T-helper 2 cell treated with Interferon-gamma antibody and Interleukin-4, amounts not matched to agents 100 ng/mL and 5 ng/mL, for 36 hours (primary cell): ENCODE data around the gene ESR2. TPM values are rescaled to one million over a fixed set of nuclear protein-coding genes. Genes with fewer than 3 reads are reported as not detected.

Experiments
- intact Hi-C: fragments of 100-400 bp; cut with micrococcal nuclease; formaldehyde crosslinking; loops from one replicate; pipeline ENCODE4 v1.15.1; 2023
- total RNA-seq: library from RNA; stranded (reverse); gene quantifications from 2 replicates; pipeline ENCODE4 v1.2.3, GENCODE V29; 2022

ESR2 gene
- total RNA-seq, 1 donor from 2014 or later = 0.25 TPM

DNA sequence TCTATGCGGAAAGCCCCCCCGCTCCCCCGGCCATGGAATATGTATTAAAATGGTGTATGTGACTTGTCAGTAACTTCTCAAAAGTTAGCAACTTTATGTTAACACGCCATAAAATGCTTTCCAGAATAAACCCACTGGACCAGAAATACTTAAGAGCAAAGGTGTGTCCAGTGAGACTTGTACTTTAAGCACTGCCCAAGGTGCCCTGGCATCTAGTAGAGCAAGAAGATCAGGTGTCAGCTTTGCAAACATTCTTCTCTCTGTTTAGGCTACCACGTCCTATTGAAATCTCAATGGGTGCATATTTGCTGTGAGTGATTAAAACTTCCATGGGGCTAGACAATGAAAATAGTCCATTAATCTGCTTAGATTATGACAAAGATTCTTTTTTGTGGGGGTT, 201.2 kb downstream of the ESR2 start:
- intact Hi-C loops = no loop called here

DNA sequence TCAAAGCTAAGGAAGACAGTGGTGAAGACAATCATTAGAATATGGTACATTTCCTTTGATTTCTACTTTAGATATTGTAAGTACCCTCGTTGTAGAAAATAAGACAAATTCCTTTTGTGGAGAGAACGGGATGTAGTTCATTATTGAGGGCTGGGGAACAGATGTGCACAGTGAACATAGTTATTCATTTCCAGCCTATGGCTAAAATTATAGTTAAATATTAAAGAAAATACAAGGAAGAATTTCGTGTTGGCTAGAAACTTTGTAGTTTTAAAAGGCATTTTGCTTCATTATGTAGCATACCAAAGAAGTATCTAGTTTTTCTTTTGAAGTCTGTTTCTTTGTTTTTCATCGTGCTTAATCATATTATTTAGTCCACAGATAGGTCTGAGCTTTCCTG, 201.8 kb downstream of the ESR2 start:
- intact Hi-C loops = no loop called here

DNA sequence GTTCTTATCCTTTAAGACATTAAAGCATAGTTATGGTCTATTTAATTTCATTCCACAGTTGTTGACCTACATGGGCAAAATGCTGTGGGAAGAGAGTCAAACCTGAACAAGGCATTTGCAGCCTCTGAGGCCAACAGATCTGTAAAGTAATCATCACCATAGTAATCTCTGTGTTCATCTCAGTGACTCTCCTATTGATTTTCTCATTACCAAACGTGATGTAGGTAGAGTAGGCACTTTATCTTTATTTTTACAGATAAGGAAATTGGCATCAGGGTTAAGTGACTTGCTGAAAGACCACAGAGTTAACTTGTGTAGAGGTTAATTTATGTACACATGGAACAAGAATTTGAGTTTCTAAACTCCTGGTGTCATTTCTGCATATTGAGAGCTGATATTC, 203.0 kb downstream of the ESR2 start:
- intact Hi-C loops = no loop called here

DNA sequence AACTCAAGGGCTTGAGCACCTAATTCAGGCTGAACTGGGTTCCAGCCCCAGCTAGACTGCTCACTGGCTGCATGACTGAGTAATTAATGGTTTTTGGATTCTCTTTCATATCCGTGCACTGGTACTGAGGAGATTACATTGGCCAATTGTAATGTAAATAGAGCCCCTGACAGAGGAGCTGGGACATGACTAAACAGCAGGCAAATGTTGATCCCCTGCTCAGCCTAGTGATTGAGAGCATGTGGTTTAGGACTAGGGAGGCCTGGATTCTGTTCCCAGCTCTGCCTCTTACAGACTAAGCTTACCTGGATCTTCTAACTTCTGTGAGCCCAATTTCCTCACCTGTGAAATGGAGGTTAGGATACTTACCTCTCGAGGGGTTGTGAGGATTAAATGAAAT, 204.3 kb downstream of the ESR2 start:
- intact Hi-C loops = no loop called here

DNA sequence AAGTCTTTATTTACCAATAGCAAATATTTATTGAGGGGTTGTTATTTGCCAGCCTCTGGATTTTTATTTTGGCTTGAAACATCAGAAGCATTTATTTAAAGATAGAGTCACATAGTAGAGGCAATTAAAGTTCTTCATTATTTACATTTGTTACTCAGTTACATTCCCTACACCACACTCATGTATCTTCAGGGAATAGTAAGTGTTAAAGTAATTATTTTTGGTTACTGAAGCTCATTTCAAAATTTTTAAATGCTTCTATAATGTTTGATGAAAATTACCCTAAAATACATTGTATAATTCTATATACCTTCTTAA, 205.6 kb downstream of the ESR2 start:
- intact Hi-C loops = no loop called here

DNA sequence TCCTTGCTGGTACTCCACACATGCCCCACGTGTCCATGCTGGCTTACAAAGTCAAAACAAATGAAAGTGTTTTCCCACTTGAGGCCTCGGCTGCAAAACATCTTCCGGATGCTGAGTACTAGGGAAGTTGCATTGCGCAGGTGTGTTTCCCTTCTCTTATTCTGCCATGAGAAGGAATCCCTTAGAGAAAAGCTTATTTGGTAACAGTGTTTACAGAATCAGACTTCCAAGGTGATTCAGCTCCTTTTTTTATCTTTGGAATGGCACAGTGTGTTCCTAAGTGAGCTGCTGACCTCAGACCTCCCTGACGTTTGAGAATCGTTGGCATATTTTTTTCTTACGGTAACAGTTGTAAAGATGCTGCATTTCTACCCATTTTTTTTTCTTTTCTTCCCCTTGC, 211.3 kb downstream of the ESR2 start:
- intact Hi-C loops = no loop called here

DNA sequence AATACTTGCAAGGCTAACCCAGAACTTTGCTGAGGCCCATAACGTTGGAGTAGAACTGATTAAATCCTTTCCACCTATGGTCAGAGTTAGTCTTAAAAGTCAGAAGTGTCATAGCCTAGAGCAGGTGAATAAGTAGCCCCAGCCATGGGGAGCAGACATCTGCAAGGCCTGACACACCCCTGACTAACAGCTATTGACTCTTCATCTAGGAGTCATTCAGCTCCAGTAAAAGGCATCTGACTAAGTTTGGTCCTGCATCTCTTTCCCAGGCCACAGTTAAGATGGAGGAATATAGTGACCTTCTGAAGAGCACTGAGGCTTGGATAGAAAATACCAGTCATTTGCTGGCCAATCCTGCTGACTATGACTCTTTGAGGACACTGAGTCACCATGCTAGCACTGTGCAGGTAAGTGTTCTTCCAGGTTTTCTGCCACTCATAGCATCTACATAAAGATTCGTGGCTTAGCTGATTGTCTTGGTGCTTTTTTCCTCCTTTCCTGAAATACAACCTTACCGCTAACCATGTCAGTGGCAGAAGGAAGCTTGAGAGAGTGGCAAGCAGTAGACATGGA, 212.9 kb downstream of the ESR2 start:
- intact Hi-C loops = no loop called here

DNA sequence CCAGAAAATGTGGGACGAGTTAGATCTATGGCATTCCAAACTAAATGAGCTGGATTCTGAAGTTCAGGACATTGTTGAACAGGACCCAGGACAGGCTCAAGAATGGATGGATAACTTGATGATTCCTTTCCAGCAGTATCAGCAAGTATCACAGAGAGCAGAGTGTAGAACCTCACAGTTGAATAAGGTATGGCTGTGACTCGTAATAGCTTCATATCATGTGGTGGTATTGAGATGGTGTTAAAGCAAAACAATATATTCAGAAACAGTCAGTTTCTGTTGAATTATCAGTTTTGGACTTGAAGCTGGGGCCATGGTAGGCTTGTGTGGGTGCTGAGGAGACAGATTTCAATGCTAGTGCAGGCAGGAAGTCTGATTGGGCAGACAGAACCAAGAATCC, 213.7 kb downstream of the ESR2 start:
- intact Hi-C loops = no loop called here

DNA sequence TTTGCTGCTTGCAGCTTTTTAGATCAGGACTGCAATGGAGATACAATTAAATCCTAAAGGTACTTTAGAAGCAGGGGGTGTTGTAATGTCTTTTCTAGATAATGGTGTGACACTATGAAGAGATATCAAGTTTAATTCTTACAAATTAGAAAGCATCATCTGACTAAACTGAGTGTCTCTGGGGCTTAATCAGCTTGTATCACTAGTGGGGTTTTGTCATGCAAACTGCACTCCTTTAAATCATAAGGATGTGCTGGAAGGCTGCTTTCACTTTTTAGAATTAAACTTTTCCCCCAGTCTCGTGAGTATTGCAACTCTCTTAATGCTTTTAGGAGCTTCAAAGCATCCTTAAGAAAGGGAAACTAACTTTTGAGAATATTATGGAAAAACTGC, 218.6 kb downstream of the ESR2 start:
- intact Hi-C loops = no loop called here

DNA sequence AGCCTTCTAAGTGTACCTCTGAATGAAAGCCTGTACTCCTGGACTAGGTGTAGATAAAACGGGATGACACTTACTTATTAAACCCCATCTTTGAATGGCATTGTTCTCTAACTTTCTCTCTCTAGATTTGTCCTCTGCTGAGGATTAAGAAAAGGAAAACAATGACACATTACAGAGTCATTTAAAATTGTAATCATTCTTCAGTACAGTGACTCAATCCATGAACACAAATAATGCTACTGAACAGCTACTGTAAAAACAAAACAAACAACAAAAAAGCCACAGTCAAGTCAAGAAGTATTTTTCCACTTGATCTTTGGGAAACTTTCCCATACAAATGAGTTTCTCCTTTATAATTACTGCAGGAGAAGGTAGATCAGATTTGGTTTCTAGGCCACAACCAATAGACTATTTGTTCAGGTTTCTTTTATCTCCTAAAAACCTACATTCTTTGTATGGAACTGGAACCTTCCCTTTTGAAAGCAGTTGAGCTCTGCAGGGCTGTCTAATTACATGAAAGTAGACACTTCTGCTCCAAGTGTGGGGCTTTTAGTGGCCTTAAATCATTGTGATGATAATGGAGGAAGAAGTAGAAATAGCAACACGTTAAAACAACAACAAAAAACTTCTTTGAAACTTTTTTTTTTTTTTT, 219.1 kb downstream of the ESR2 start:
- intact Hi-C loops = no loop called here

DNA sequence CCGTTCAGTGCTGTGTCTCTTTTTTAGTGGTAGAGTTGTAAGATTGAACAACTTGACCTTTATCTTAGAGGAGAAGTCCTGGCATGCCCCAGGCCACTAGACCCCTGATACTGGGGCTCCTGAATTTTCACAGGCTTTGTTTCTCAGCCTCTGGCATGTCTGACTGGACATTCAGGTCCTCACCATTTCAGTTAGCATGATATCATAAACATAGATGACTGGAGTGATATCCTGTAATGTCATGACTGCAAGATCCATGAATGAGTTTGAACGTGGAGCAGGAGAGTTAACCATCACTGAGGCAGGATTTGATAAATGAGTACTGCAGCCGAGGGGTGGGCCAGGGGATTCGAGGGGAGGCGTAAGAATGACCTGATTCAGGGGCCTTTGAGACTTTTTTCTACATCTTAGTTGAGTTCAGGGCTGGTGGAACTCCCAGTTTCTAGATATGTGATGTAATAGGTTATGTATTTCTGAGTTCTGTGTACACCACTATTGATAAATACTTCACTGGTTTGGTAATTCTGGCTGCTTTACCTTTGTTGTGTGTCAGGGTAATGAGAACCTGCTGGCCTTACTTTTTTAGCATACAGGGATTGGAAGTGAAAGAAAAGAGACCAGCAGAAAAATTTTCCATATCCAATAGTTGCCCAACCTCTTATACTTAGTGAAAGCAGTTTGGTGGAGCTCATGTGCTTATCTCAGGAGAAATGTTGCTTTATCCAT, 224.4 kb downstream of the ESR2 start:
- intact Hi-C loops = no loop called here

DNA sequence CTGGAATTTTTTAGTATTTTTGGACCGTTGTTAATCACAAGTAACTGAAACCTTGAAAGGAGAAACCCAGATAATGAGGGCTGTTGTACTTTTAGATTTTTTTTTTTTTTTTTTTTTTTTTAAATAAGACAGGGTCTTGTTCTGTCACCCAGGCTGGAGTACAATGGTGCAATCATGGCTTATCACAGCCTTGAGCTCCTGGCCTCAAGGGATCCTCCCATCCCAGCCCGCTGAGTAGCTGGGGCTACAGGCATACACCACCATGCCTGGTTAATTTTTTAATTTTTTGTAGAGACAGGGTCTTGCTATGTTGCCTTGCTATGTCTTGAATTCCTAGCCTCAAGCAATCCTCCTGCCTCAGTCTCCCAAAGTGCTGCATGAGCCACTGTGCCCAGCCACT, 229.7 kb downstream of the ESR2 start:
- intact Hi-C loops = no loop called here

DNA sequence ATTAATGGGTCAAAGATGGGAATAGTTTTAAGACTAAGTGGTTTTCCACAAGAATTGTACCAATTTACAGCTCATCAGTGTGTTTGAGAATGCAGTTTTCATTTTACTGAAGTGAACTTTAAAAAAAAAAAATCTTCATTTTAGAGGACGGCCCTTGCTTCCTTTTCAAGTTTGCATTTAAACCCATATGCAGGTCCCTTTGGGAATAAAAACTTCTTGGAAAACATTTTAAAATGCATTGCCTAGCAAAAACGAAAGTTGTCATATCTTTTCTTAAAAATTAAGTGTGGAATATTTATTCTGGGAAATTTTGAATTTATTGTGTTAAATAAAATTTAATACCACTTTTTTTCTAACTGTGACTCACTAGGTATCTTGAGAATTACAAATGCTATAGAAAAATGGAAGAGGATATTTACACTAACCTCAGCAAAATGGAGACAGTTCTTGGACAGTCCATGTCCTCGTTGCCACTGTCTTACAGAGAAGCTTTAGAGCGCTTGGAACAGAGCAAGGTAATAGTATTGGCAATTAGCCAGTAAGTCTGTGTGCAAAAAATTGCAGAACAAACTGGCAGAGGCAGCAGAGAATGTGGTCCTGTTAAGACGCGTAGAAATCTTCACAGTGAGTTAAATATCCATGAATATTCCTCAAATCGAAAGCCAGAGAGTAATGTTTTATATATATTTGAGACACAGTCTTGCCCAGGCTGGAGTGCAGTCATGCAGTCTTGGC, 231.6 kb downstream of the ESR2 start:
- intact Hi-C loops = no loop called here

DNA sequence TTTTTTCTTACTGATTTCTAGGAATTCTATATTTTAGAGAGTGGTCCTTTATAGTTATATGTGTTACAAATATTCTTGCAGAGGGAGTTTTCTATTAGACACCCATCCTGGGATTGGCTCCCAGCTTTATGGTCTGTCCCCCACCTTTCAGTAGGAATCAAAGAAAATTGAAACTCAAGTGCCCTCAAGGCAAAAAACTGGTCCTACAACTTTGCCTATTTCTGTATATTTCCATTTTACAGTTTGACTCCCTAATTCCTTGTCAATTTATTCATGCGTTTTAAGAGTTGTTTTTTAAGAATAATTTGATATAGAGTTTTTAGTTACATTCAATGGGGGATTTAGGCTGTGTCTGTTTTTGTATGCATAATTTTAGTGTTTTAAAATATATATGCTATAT, 232.5 kb downstream of the ESR2 start:
- intact Hi-C loops = no loop called here

DNA sequence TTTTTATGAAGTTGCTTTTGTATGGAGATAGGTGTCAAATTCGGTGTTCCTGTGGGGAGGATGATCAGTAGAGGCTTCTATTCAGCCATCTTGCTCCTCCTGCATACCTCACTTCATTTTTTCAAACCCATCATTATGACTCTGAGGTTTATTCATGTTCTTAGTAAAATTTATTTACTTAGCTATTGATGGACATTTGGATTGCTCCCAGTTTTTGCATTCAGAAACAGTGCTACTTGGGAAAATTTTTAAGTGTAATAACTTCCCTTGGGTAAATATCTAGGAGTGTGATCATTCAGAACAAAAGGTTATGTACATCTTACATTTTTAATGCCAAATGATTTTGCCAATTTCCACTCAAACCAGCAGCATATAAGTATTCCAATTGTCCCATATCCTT, 233.1 kb downstream of the ESR2 start:
- intact Hi-C loops = no loop called here

DNA sequence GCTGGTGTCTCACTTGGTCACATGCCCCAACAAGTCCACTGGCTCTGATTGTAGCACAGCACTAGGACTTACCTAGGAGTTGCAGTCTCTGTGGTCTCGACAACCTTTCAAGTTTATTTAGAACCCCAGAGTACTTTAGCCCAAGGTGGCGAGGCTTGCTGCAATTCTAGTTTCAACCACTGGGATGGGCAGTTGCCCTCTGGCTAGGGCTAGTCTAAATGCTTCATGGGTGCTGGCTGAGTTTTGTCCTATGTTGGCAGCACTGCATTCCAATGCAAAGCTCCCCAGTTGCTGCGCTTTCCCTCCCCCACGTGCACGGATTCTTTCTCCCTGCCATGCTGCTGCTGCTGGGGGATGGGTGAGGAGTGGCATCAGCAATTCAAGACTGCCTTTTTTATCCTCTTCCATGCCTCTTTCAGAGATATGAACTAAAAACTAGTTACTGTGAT, 233.5 kb downstream of the ESR2 start:
- intact Hi-C loops = no loop called here

DNA sequence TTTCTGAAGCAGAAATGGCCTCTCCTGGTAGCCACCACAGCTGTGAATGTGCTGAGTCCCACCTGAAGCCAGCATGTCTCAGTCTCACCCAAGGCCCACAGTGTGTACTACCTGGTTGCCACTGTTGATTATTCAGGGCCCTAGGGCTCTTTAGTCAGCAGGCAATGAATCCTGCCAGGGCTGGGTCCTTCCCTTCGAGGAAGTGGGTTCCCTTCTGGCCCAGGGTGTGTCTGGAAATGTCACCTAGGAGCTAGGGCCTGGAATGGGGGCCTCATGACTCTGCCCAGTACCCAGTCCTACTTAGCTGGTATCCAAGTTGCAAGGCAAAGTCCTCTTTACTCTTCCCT, 234.0 kb downstream of the ESR2 start:
- intact Hi-C loops = no loop called here

DNA sequence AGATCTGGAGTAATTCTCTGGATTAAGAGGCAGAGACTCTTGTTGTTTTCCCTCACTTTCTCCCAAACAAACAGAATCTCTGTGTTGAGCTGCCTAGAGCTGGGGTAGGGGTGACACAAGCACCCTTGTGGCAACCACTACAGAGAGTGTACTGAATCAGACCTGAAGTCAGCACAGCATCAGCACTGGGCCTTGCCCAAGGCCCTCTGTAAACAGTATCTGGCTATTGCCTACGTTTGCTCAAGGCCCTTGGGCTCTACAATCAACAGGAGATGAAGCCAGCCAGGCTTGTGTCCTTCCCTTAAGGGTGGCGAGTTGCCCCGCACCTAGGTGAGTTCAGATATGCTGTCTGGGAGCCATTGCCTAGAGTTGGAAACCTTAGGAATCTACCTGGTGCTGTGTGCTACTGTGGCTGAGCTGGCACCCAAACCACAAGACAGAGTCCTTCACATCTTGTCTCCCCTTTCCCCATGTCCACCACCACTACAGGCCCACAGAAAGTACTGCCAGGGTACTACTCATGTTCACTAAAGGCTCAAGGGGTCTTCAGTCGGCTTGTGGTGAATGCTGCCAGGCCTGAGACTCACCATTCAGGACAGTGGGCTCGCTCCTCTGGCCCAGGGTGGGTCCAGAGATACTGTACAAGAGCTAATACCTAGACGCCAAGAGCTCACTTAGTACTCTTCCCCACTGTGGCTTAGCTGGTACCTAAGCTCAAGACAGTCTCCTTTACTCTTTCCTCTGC, 234.5 kb downstream of the ESR2 start:
- intact Hi-C loops = no loop called here

DNA sequence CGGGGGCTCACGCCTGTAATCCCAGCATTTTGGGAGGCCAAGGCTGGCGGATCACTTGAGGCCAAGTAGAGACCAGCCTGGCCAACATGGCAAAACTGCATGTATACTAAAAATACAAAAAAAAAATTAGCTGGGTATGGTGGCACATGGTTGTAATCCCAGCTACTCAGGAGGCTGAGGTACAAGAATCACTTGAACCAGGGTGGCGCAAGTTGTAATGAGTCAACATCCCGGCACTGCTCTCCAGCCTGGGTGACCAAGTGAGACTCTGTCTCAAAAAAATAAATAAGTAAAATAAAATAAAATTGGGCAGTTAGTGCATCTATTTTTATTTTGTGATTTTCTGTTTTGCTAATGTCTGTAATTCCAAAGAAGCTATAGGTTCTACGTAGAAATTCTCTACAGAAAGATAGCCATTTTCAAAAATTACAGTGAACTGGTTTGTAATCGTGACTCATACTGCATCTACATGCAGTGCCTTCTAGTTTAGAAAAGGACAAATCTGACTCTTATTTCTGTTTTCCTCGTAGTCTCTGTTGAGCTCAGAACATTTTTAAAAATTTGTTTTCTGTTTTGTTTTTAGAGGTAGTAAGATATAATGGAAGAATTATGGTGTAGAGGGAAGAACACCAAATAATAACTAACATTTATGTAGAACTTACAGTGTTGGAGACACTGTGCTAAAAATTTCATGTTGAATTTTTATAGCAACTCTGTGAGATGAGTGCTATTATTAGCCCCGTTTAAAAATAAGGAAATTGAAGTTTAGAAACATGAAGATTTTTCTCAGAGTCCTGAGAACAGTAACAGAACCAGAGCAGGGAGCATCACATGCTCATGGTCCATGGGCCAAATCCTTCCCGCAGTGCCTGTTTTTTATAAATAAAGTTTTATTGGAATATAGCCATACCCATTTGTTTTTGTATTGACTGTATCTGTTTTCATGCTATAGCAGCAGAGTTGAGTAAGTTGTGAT, 240.2 kb downstream of the ESR2 start:
- intact Hi-C loops = no loop called here

DNA sequence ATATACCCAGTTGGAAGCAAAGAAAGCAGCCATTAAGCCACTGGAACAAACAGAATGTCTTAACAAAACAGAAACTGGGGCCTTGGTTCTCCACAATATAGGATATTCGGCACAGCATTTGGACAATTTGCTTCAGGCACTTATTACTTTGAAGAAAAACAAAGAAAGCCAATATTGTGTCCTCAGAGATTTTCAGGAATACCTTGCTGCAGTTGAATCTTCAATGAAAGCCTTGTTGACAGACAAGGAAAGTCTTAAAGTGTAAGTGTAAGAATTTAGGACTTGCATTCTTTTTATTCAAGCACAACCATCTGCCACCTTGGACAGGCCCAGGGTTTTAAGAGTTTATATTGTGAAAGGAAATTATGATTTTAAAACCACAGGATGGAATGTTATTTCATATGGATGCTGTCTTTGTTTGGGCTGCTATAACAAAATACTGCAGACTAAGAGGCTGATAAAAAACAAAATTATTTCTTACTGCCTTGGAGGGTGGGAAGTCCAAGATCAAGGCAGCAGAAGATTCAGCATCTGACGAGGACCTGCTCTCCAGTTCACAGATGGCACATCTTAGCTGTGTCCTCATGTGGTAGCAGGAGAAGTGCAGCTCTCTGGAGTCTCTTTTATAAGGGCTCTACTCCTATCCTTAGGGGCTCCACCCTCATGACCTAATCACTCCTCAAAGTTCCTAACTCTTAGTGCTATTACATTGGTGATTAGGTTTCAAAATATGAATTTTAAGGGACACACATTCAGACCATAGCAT, 244.4 kb downstream of the ESR2 start:
- intact Hi-C loops = no loop called here
